Neutrophil (primary cell): ENCODE data around the gene ZNHIT6.

Source experiments
- H3K27ac ChIP-seq: fragments of 200-600 bp; sonication (generic); 2 replicates; pipeline ENCODE4 v1.5.1; 2016; ENCODE audit warnings: mild to moderate bottlenecking, moderate library complexity
- H3K27me3 ChIP-seq: fragments of 200-600 bp; sonication (generic); 2 replicates; pipeline ENCODE4 v1.6.0; 2016; ENCODE audit warnings: mild to moderate bottlenecking
- H3K36me3 ChIP-seq: fragments of 200-600 bp; sonication (generic); 2 replicates; pipeline ENCODE4 v1.5.1; 2017
- H3K4me1 ChIP-seq, 2 experiments: fragments of 200-600 bp in 1 of 2; sonication (generic) in 1 of 2; 1 replicate in 1 of 2; 2 replicates in 1 of 2; pipeline versions ENCODE4 v1.5.1 to v1.6.1; 2013 to 2016; ENCODE audit warnings: low read depth in 1 of 2, low read length in 1 of 2, mild to moderate bottlenecking in 1 of 2, moderate library complexity in 1 of 2; ENCODE audit not compliant: control insufficient read depth in 1 of 2, insufficient read depth in 1 of 2
- H3K4me3 ChIP-seq, 2 experiments: fragments of 200-600 bp in 1 of 2; sonication (generic) in 1 of 2; 1 replicate in 1 of 2; 2 replicates in 1 of 2; pipeline ENCODE4 v1.5.1; 2013 to 2016; ENCODE audit warnings: low read depth in 1 of 2, low read length in 1 of 2, mild to moderate bottlenecking in 1 of 2, moderate library complexity in 1 of 2
- H3K9me3 ChIP-seq: fragments of 200-600 bp; sonication (generic); 2 replicates; pipeline ENCODE4 v1.5.1; 2016
- TF ChIP-seq, protein P1 (sequence below): fragments of 200-600 bp; sonication (generic); IDR thresholded peaks from 2 replicates; pipeline ENCODE4 v1.5.1; 2016; ENCODE audit warnings: antibody characterized with exemption

ZNHIT6 gene

DNA sequence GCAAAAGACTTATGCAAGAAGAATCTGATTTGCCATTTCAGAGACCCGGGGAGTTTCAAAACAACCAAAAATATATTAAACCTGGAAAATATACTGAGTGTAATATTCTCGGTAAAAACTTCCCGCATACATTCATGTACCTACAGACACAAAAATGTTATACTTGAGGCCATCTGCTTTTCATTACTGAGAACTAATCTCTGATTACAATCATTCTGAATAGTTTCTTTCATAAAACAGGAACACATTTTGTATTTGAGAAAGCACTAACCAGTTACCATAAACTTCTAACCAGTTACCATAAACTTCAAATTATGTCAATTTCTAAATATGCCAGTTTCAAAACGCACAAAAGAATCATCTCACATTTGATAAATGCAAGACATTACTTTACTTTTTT lies 7.8 kb downstream of the ZNHIT6 start:
- Histone ChIP-seq H3K9me3 (no peaks in the 10 kb centered on the region), H3K4me3 (no peak overlapping the region), H3K4me1 (no peaks in the 10 kb centered on the region), H3K27ac (no peak overlapping the region), H3K27me3 (no peaks in the 10 kb centered on the region), H3K36me3 (peaks cover 12% of the 10 kb centered on the region)
- TF ChIP-seq, protein P1, sequence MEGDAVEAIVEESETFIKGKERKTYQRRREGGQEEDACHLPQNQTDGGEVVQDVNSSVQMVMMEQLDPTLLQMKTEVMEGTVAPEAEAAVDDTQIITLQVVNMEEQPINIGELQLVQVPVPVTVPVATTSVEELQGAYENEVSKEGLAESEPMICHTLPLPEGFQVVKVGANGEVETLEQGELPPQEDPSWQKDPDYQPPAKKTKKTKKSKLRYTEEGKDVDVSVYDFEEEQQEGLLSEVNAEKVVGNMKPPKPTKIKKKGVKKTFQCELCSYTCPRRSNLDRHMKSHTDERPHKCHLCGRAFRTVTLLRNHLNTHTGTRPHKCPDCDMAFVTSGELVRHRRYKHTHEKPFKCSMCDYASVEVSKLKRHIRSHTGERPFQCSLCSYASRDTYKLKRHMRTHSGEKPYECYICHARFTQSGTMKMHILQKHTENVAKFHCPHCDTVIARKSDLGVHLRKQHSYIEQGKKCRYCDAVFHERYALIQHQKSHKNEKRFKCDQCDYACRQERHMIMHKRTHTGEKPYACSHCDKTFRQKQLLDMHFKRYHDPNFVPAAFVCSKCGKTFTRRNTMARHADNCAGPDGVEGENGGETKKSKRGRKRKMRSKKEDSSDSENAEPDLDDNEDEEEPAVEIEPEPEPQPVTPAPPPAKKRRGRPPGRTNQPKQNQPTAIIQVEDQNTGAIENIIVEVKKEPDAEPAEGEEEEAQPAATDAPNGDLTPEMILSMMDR = no peak

- TF ChIP-seq, protein P1 = no peak
- Histone ChIP-seq H3K27me3 (no peaks in the 10 kb centered on the region), H3K9me3 (no peaks in the 10 kb centered on the region), H3K36me3 (peaks cover 8% of the 10 kb centered on the region), H3K4me1 (no peaks in the 10 kb centered on the region), H3K27ac (no peak overlapping the region), H3K4me3 (no peak overlapping the region)
Measured at GRCh38 chr1:85697895-85698294, 10.3 kb downstream of the ZNHIT6 start.

GRCh38 chr1:85692730-85693314 lies 15.4 kb downstream of the ZNHIT6 start:
- TF ChIP-seq, protein P1 = no peak
- H3K4me3 ChIP-seq = no peak overlapping the region
- H3K27ac ChIP-seq = no peak overlapping the region
- no peaks in the 10 kb centered on the region for H3K9me3 ChIP-seq
- H3K36me3 ChIP-seq = peaks cover 2% of the 10 kb centered on the region
- no peaks in the 10 kb centered on the region for H3K4me1 ChIP-seq
- H3K27me3 ChIP-seq = no peaks in the 10 kb centered on the region

DNA sequence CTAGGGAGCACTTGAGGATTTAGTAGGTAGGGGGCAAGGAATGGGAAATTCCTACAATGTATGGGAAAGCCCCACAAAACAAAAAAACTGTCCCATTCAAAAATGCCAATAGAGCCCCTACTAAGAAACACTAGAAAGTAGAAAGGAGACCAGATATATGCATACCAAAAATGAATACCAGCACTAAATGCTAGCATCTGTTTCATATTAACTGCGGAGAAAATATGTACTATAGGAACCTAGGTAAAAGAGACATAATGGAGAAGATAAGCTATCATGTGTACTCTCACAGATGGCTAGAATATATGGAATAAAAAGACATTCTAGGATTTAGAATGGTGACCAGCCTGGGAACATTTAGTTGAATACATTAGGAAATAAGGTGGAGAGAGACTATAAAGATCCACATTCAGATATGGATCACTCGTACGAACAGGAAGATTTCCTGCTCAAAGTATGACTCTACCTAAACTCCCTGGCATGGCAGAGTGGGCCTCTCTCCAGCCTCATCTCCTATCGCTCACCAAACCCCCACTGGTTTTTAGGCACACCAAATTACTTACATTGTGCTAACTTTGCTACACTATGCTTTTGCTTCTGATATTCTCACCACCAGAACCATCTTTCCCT lies 18.3 kb downstream of the ZNHIT6 start:
- Histone ChIP-seq H3K4me3 (no peak overlapping the region), H3K27ac (no peak overlapping the region), H3K4me1 (no peaks in the 10 kb centered on the region), H3K27me3 (no peaks in the 10 kb centered on the region), H3K36me3 (no peaks in the 10 kb centered on the region), H3K9me3 (no peaks in the 10 kb centered on the region)
- TF ChIP-seq, protein P1 = no peak

DNA sequence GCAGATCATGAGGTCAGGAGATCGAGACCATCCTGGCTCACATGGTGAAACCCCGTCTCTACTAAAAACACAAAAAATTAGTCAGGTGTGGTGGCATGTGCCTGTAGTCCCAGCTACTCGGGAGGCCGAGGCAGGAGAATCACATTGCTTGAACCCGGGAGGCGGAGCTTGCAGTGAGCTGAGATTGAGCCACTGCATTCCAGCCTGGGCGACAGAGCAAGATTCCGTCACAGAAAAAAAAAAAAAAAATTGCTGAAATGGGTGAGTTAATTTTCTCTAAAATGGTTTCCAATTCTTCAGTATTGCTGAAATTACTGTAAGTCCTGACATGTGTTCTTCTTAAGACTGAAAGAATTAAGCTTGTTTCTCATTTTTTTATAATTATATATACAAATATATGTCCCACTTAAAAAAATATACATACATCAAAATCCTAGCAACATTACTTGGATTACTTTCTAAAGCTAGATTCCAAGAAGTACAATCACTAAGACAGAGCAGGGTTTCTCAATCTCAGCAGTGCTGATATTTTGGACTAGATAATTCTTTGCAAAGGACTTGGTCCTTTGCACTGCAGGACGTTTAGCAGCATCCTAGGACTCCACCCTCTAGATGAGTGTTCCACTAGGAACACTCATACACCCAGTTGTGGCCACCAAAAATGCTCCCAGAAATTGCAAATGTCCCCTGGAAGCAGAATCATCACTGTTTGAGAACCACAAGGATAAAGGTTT lies 24.8 kb downstream of the ZNHIT6 start:
- TF ChIP-seq, protein P1 = no peak
- Histone ChIP-seq H3K27ac (no peak overlapping the region), H3K36me3 (no peaks in the 10 kb centered on the region)

More for the DNA sequence above, 24.8 kb downstream of the ZNHIT6 start:
- Histone ChIP-seq H3K4me1 (no peaks in the 10 kb centered on the region), H3K4me3 (no peak overlapping the region), H3K9me3 (no peaks in the 10 kb centered on the region), H3K27me3 (no peaks in the 10 kb centered on the region)
